B cell (primary cell): ENCODE results near the gene MAGI2. TPM values are rescaled to one million over a fixed set of nuclear protein-coding genes. Genes with fewer than 3 reads are reported as not detected.

ENCODE experiments used
- ATAC-seq: fragments of 200-7000 bp; cut with Tn5 transposase; one replicate; pipeline ENCODE4 v1.10.0; 2021; ENCODE audit warnings: low read depth, mild to moderate bottlenecking, moderate number of reproducible peaks, moderate library complexity
- CTCF ChIA-PET: fragments of 350-600 bp; sonication (Branson Sonifier 250); formaldehyde crosslinking; loops from one replicate; lab custom pipeline; 2021; ENCODE audit warnings: antibody characterized with exemption, inconsistent platforms; lab: Charles Lee
- POLR2A ChIA-PET: fragments of 350-600 bp; sonication (Branson Sonifier 250); formaldehyde crosslinking; loops from one replicate; lab custom pipeline; 2021; ENCODE audit warnings: antibody characterized with exemption; lab: Charles Lee
- DNase-seq: peaks from one replicate; pipeline ENCODE4 v3.0.0; 2013
- H2AFZ ChIP-seq: 2 replicates; pipeline ENCODE4 v1.6.1; 2012; ENCODE audit warnings: mild to moderate bottlenecking, low read depth, low read length; ENCODE audit not compliant: insufficient read depth, poor library complexity, severe bottlenecking
- H3K27ac ChIP-seq, 2 donors: 1 replicate in 1 of 2; 2 replicates in 1 of 2; pipeline ENCODE4 v1.5.1; 2012 to 2013; ENCODE audit warnings: low read length in 2 of 2, mild to moderate bottlenecking in 2 of 2, moderate library complexity in 1 of 2
- H3K27me3 ChIP-seq, 4 experiments: fragments of 200-600 bp in 1 of 4; sonication (generic) in 1 of 4; replicated peaks in 1 of 4; 1 replicate in 2 of 4; 2 replicates in 2 of 4; pipeline versions ENCODE4 v1.6.1 to v1.7.0; 2013 to 2016; ENCODE audit warnings: low read length in 3 of 4, mild to moderate bottlenecking in 2 of 4, mixed read lengths in 1 of 4, moderate library complexity in 1 of 4; ENCODE audit not compliant: insufficient read depth in 4 of 4, control insufficient read depth in 3 of 4; ENCODE audit errors: control extremely low read depth in 1 of 4
- H3K36me3 ChIP-seq, 2 experiments: replicated peaks in 1 of 2; 1 replicate in 1 of 2; 2 replicates in 1 of 2; pipeline versions ENCODE4 v1.6.1 to v1.7.1; 2013; ENCODE audit warnings: low read length in 1 of 2; ENCODE audit not compliant: insufficient read depth in 2 of 2, control insufficient read depth in 1 of 2; ENCODE audit errors: control extremely low read depth in 1 of 2, extremely low read depth in 1 of 2
- H3K4me1 ChIP-seq, 2 donors: fragments of 200-600 bp in 1 of 2; sonication (generic) in 1 of 2; 1 replicate in 1 of 2; 2 replicates in 1 of 2; pipeline versions ENCODE4 v1.5.1 to v1.6.1; 2013 to 2017; ENCODE audit warnings: low read length in 2 of 2; ENCODE audit not compliant: control insufficient read depth in 2 of 2, insufficient read depth in 2 of 2
- H3K4me2 ChIP-seq: replicated peaks from 2 replicates; pipeline ENCODE3; 2012; ENCODE audit warnings: mild to moderate bottlenecking, low read depth, low read length; ENCODE audit not compliant: poor library complexity, severe bottlenecking
- H3K4me3 ChIP-seq, 5 experiments: fragments of 200-600 bp in 1 of 5; sonication (generic) in 1 of 5; 1 replicate in 3 of 5; 2 replicates in 2 of 5; pipeline versions ENCODE4 v1.5.1 to v1.7.0; 2011 to 2016; ENCODE audit warnings: low read length in 4 of 5, mild to moderate bottlenecking in 4 of 5, low read depth in 2 of 5, control low read depth in 1 of 5, moderate library complexity in 1 of 5; ENCODE audit not compliant: insufficient read depth in 1 of 5; ENCODE audit errors: control extremely low read depth in 1 of 5, extremely low read depth in 1 of 5
- H3K79me2 ChIP-seq: fragments of 200-600 bp; sonication (generic); one replicate; pipeline ENCODE4 v1.6.0; 2016; ENCODE audit warnings: low read length; ENCODE audit not compliant: control insufficient read depth, insufficient read depth
- H3K9ac ChIP-seq: fragments of 200-600 bp; sonication (generic); 2 replicates; pipeline ENCODE4 v1.6.1; 2017; ENCODE audit warnings: mild to moderate bottlenecking, low read length, moderate library complexity
- H3K9me3 ChIP-seq, 3 donors: one replicate each; pipeline versions ENCODE4 v1.6.1 to v1.7.1; 2013; ENCODE audit warnings: low read length in 2 of 3; ENCODE audit not compliant: control insufficient read depth in 2 of 3, insufficient read depth in 1 of 3; ENCODE audit errors: control extremely low read depth in 1 of 3
- H4K20me1 ChIP-seq: 2 replicates; pipeline ENCODE4 v1.6.0; 2012; ENCODE audit warnings: mild to moderate bottlenecking, low read length; ENCODE audit not compliant: insufficient read depth, control insufficient read depth, poor library complexity, severe bottlenecking
- H3K27ac Mint-ChIP-seq: one replicate; pipeline ENCODE4 v1.8.0; 2021; ENCODE audit warnings: mixed read lengths
- H3K27me3 Mint-ChIP-seq: one replicate; pipeline ENCODE4 v1.8.0; 2021; ENCODE audit warnings: mixed read lengths
- H3K4me1 Mint-ChIP-seq: one replicate; pipeline ENCODE4 v1.8.0; 2021; ENCODE audit warnings: mixed read lengths
- H3K4me3 Mint-ChIP-seq: one replicate; pipeline ENCODE4 v1.8.0; 2021; ENCODE audit warnings: mixed read lengths
- H3K9me3 Mint-ChIP-seq: one replicate; pipeline ENCODE4 v1.8.0; 2022; ENCODE audit warnings: mixed read lengths; ENCODE audit not compliant: insufficient read depth
- EZH2 ChIP-seq: IDR thresholded peaks from 2 replicates; pipeline ENCODE4 v1.6.1; 2012; ENCODE audit warnings: borderline replicate concordance, low read depth, mild to moderate bottlenecking, moderate library complexity, low read length; ENCODE audit not compliant: insufficient read depth, poor library complexity, severe bottlenecking
- WGBS: methylation state at CpG from one replicate; pipeline ENCODE4 v1.1.5; 2013; ENCODE audit warnings: missing lambda C conversion rate; ENCODE audit not compliant: insufficient coverage; 5-methylcytosine and 5-hydroxymethylcytosine counted together
- intact Hi-C: fragments of 100-400 bp; cut with micrococcal nuclease; formaldehyde crosslinking; loops from one replicate; pipeline ENCODE4 v1.10.0; 2022
- polyA plus RNA-seq: library from polyadenylated mRNA; depleted of rRNA; stranded (reverse); fragments of >200 nt; gene quantifications from 2 replicates; pipeline ENCODE4 v1.2.3, GENCODE V29; 2012
- total RNA-seq, 2 donors: library from RNA; stranded (reverse); fragments of 120-200 nt in 1 of 2; gene quantifications; 1 replicate in 1 of 2; 2 replicates in 1 of 2; pipeline versions ENCODE4 v1.2.3 to v1.2.4, GENCODE V29; 2013 to 2022
- TF ChIP-seq, protein P1 (sequence below): fragments of 200-600 bp; IDR thresholded peaks from one replicate; pipeline ENCODE4 v1.8.0; 2022; ENCODE audit warnings: antibody characterized with exemption, mild to moderate bottlenecking

The MAGI2 gene
- total and polyA plus RNA-seq, 2 donors (not counting 1 experiment from before 2014, with no cell fraction given): 0.16 to 0.64 TPM

DNA sequence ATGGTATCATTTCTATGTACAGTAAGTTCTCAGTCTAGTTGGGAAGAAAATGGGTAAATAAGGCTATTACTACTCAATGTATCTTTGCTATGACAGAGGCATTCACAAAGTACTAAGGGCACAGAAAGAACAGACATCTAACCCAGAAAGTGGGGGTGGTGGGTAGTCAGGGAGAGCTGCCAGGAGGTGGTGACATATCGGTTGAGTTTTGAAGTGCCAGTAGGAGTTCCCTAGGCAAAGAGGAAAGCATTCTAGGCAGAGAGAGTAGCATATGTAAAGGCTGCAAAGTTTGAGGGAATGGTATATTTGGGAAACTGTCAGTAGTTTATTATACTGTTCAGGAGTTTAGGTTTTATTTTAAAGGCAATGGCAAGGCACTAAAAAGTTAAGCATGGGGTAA, 1372.1 kb downstream of the MAGI2 start:
- Histone ChIP-seq H3K79me2 (no peaks in the 10 kb centered on the region), H3K9me3 (no peaks in the 10 kb centered on the region), H3K4me2 (no peak overlapping the region), H3K4me1 (no peaks in the 10 kb centered on the region), H3K9ac (no peak overlapping the region), H3K27ac (no peak overlapping the region), H3K4me3 (no peak overlapping the region), H2AFZ (no peak overlapping the region), H4K20me1 (no peaks in the 10 kb centered on the region), H3K36me3 (no peaks in the 10 kb centered on the region), H3K27me3 (peaks cover 0 to 7% (median 3%) of the 10 kb centered on the region in 4 experiments)
- WGBS: 100% methylated on average over 1 of the region's 1 CpG
- intact Hi-C loops: no loop called here
- Mint-ChIP-seq H3K4me3 (no peak overlapping the region), H3K27me3 (peaks cover 11% of the 10 kb centered on the region), H3K9me3 (no peaks in the 10 kb centered on the region), H3K27ac (no peak overlapping the region), H3K4me1 (no peaks in the 10 kb centered on the region)
- TF ChIP-seq, protein P1, sequence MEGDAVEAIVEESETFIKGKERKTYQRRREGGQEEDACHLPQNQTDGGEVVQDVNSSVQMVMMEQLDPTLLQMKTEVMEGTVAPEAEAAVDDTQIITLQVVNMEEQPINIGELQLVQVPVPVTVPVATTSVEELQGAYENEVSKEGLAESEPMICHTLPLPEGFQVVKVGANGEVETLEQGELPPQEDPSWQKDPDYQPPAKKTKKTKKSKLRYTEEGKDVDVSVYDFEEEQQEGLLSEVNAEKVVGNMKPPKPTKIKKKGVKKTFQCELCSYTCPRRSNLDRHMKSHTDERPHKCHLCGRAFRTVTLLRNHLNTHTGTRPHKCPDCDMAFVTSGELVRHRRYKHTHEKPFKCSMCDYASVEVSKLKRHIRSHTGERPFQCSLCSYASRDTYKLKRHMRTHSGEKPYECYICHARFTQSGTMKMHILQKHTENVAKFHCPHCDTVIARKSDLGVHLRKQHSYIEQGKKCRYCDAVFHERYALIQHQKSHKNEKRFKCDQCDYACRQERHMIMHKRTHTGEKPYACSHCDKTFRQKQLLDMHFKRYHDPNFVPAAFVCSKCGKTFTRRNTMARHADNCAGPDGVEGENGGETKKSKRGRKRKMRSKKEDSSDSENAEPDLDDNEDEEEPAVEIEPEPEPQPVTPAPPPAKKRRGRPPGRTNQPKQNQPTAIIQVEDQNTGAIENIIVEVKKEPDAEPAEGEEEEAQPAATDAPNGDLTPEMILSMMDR: no peak
- no peak for TF ChIP-seq EZH2
- ChIA-PET CTCF (no interaction called here), POLR2A (no interaction called here)
- no peak for DNase-seq
- ATAC-seq: no peak

DNA sequence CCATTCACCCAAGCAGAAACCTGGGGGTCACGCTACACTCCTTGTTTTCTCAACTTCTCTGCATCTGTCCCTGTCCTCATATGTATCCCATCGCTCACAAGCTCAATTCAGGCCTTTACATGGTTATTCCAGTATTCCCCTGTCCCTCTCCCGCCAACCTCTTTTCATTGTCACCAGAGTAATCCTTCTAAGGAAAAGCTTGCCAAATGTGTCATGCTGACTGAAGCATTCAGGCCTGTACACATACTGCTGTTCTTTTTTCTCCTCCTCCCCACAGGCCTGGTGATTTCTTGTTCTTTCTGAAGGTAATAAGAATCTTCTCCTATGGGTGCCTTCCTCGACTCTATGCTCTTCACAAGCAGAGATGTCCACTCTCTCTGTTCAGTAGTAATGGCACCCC, 1372.7 kb downstream of the MAGI2 start:
- Histone ChIP-seq H3K4me2 (no peak overlapping the region), H4K20me1 (no peaks in the 10 kb centered on the region), H3K27ac (no peak overlapping the region), H3K79me2 (no peaks in the 10 kb centered on the region), H2AFZ (no peak overlapping the region), H3K36me3 (no peaks in the 10 kb centered on the region), H3K4me1 (no peaks in the 10 kb centered on the region), H3K4me3 (no peak overlapping the region), H3K9me3 (no peaks in the 10 kb centered on the region), H3K27me3 (peaks cover 0 to 7% (median 3%) of the 10 kb centered on the region in 4 experiments), H3K9ac (no peak overlapping the region)
- no peaks in the 10 kb centered on the region for H3K4me1 Mint-ChIP-seq
- TF ChIP-seq, protein P1: no peak
- TF ChIP-seq EZH2: no peak
- intact Hi-C loops: no loop called here
- ATAC-seq: no peak
- ChIA-PET POLR2A (no interaction called here), CTCF (no interaction called here)
- H3K27me3 Mint-ChIP-seq: peaks cover 11% of the 10 kb centered on the region
- no peak overlapping the region for H3K4me3 Mint-ChIP-seq
- 93% methylated on average over 3 of the region's 4 CpGs for WGBS
- H3K9me3 Mint-ChIP-seq: no peaks in the 10 kb centered on the region
- no peak overlapping the region for H3K27ac Mint-ChIP-seq
- DNase-seq: no peak
